OCI-LY7 (cell line): ENCODE measurements around the gene SNCAIP.

Experiments used
- EZH2phosphoT487 ChIP-seq: fragments of 200-600 bp; sonication (generic); IDR thresholded peaks from 2 replicates; pipeline ENCODE4 v1.6.1; 2018; ENCODE audit warnings: low read depth, borderline replicate concordance, mild to moderate bottlenecking, mixed run types, antibody characterized with exemption, low read length, moderate library complexity, mixed read lengths
- TF ChIP-seq, protein P1 (sequence below): fragments of 200-600 bp; sonication (generic); conservative IDR thresholded peaks from 2 replicates; pipeline ENCODE4 v1.5.1; 2014; ENCODE audit warnings: mild to moderate bottlenecking, antibody characterized with exemption, low read length, moderate library complexity, mixed read lengths

DNA sequence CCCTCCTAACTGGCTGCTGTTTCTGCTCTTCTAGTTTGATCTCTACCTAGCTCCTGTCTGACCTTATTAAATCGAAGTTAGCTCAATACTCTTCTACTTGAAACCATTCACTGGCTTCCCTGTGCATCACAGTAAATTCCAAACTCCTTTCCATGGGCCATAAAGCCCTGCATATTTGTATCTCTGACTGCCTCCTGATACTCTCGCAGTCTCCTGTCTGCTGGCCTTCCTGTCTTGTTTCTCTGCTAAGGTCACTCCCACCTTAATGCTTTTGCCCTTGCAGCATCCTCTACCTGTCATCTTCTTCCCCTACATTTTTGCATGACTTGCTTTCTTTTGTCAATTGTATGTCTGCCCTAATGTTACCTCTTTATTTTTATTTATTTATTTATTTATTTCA lies 44.8 kb downstream of the SNCAIP start:
- TF ChIP-seq, protein P1, sequence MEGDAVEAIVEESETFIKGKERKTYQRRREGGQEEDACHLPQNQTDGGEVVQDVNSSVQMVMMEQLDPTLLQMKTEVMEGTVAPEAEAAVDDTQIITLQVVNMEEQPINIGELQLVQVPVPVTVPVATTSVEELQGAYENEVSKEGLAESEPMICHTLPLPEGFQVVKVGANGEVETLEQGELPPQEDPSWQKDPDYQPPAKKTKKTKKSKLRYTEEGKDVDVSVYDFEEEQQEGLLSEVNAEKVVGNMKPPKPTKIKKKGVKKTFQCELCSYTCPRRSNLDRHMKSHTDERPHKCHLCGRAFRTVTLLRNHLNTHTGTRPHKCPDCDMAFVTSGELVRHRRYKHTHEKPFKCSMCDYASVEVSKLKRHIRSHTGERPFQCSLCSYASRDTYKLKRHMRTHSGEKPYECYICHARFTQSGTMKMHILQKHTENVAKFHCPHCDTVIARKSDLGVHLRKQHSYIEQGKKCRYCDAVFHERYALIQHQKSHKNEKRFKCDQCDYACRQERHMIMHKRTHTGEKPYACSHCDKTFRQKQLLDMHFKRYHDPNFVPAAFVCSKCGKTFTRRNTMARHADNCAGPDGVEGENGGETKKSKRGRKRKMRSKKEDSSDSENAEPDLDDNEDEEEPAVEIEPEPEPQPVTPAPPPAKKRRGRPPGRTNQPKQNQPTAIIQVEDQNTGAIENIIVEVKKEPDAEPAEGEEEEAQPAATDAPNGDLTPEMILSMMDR, result no peak
- TF ChIP-seq EZH2phosphoT487, result no peak
